Loucy (cell line): Measurements from ENCODE around the gene SLC25A17.
A peak's percentile ranks its signal among the peaks of the same experiment; 100 is the strongest.

Experiments
- H2AFZ ChIP-seq: fragments of 200-600 bp; sonication (generic); 2 replicates; pipeline ENCODE4 v1.6.0; 2016; ENCODE audit warnings: antibody characterized with exemption, mild to moderate bottlenecking, low read length, moderate library complexity
- H3F3A ChIP-seq: fragments of 200-600 bp; 2 replicates; pipeline ENCODE4 v1.6.0; 2016; ENCODE audit warnings: antibody characterized with exemption, low read depth, mild to moderate bottlenecking
- H3K27me3 ChIP-seq: fragments of 200-600 bp; sonication (generic); 2 replicates; pipeline ENCODE4 v1.6.1; 2014; ENCODE audit warnings: low read length, mild to moderate bottlenecking; ENCODE audit not compliant: insufficient read depth, poor library complexity, severe bottlenecking
- H3K36me3 ChIP-seq: fragments of 200-600 bp; sonication (generic); 2 replicates; pipeline ENCODE4 v1.6.1; 2016; ENCODE audit warnings: low read length; ENCODE audit not compliant: insufficient read depth
- H3K4me1 ChIP-seq: fragments of 200-600 bp; sonication (generic); 2 replicates; pipeline ENCODE4 v1.5.1; 2014; ENCODE audit warnings: low read length, mild to moderate bottlenecking; ENCODE audit not compliant: insufficient read depth, poor library complexity, severe bottlenecking
- H3K4me2 ChIP-seq: fragments of 200-600 bp; sonication (generic); 2 replicates; pipeline ENCODE4 v1.6.0; 2014; ENCODE audit warnings: antibody characterized with exemption, low read length, low read depth, mild to moderate bottlenecking; ENCODE audit not compliant: poor library complexity, severe bottlenecking
- H3K4me3 ChIP-seq: fragments of 200-600 bp; sonication (generic); 2 replicates; pipeline ENCODE4 v1.5.1; 2014; ENCODE audit warnings: low read length, mild to moderate bottlenecking, mixed read lengths; ENCODE audit not compliant: poor library complexity, severe bottlenecking
- H3K79me2 ChIP-seq: fragments of 200-600 bp; sonication (generic); 2 replicates; pipeline ENCODE4 v1.6.1; 2014; ENCODE audit warnings: low read length; ENCODE audit not compliant: insufficient read depth
- H3K9ac ChIP-seq: fragments of 200-600 bp; sonication (generic); 2 replicates; pipeline ENCODE4 v1.6.0; 2014; ENCODE audit warnings: mild to moderate bottlenecking, low read depth, low read length, moderate library complexity; ENCODE audit not compliant: poor library complexity, severe bottlenecking
- H3K9me2 ChIP-seq: fragments of 200-600 bp; sonication (generic); replicated peaks from 2 replicates; pipeline ENCODE4 v1.6.1; 2016; ENCODE audit warnings: low read depth, low read length, mixed read lengths
- H3K9me3 ChIP-seq: fragments of 200-600 bp; sonication (generic); 2 replicates; pipeline ENCODE4 v1.6.1; 2014; ENCODE audit warnings: mild to moderate bottlenecking, antibody characterized with exemption, low read length, low read depth; ENCODE audit not compliant: insufficient read depth
- H4K20me1 ChIP-seq: fragments of 200-600 bp; sonication (generic); 2 replicates; pipeline ENCODE4 v1.6.0; 2014; ENCODE audit warnings: antibody characterized with exemption, low read length, mild to moderate bottlenecking; ENCODE audit not compliant: insufficient read depth, poor library complexity, severe bottlenecking
- CTCF ChIP-seq: fragments of 200-600 bp; sonication (generic); conservative IDR thresholded peaks from 2 replicates; pipeline ENCODE4 v1.5.1; 2014; ENCODE audit warnings: mild to moderate bottlenecking, antibody characterized with exemption, low read length
- EZH2phosphoT487 ChIP-seq: fragments of 200-600 bp; IDR thresholded peaks from 2 replicates; pipeline ENCODE4 v1.6.1; 2018; ENCODE audit warnings: antibody characterized with exemption, mild to moderate bottlenecking, moderate library complexity, borderline replicate concordance

Gene SLC25A17

GRCh38 chr22:40855979-40856512, 36.9 kb upstream of the SLC25A17 start:
- H3F3A ChIP-seq = 0 out of 2 replicates have a peak, but pooled peaks cover 2% of the 10 kb centered on the region

GRCh38 chr22:40855071-40855978, 36.2 kb upstream of the SLC25A17 start:
- H3K9me3 ChIP-seq = no peaks in the 10 kb centered on the region
- peaks cover 1% of the 10 kb centered on the region; the same call in 1 of the 2 replicates for H3K36me3 ChIP-seq
- H4K20me1 ChIP-seq = peaks cover 57% of the 10 kb centered on the region
- H3K4me1 ChIP-seq = peaks cover 61% of the 10 kb centered on the region
- no peaks in the 10 kb centered on the region for H3K9me2 ChIP-seq
- 0 out of 2 replicates have a peak, but pooled peaks cover 2% of the 10 kb centered on the region for H3F3A ChIP-seq
- peak overlapping the region; percentile 92 for H3K4me2 ChIP-seq
- H2AFZ ChIP-seq = no peak overlapping the region
- H3K4me3 ChIP-seq = peak overlapping the region; percentile 99
- H3K79me2 ChIP-seq = peaks cover 90% of the 10 kb centered on the region
- no peaks in the 10 kb centered on the region for H3K27me3 ChIP-seq
- H3K9ac ChIP-seq = peak overlapping the region; percentile 95
- TF ChIP-seq CTCF (no peak), EZH2phosphoT487 (no peak)

More at GRCh38 chr22:40855979-40856512, 36.9 kb upstream of the SLC25A17 start:
- Histone ChIP-seq H3K9me3 (no peaks in the 10 kb centered on the region), H2AFZ (peak overlapping the region; percentile 93), H3K79me2 (peaks cover 88% of the 10 kb centered on the region), H3K4me1 (peaks cover 58% of the 10 kb centered on the region), H3K36me3 (no peaks in the 10 kb centered on the region), H3K27me3 (no peaks in the 10 kb centered on the region), H3K4me3 (peak overlapping the region; percentile 99), H3K4me2 (peak overlapping the region; percentile 92), H3K9ac (peak overlapping the region; percentile 95), H3K9me2 (no peaks in the 10 kb centered on the region), H4K20me1 (peaks cover 54% of the 10 kb centered on the region)
- no peak for TF ChIP-seq CTCF
- no peak for TF ChIP-seq EZH2phosphoT487

GRCh38 chr22:40853961-40854360, 34.8 kb upstream of the SLC25A17 start:
- Histone ChIP-seq H3K36me3 (peaks cover 7% of the 10 kb centered on the region; the same call in 1 of the 2 replicates), H3K27me3 (no peaks in the 10 kb centered on the region), H3F3A (0 out of 2 replicates have a peak, but pooled peaks cover 2% of the 10 kb centered on the region), H3K79me2 (peaks cover 95% of the 10 kb centered on the region), H2AFZ (no peak overlapping the region), H3K4me3 (peak overlapping the region; percentile 99), H3K9me2 (no peaks in the 10 kb centered on the region), H3K4me1 (peaks cover 60% of the 10 kb centered on the region), H3K4me2 (peak overlapping the region; percentile 92), H3K9ac (peak overlapping the region; percentile 95), H3K9me3 (no peaks in the 10 kb centered on the region), H4K20me1 (peaks cover 57% of the 10 kb centered on the region)
- TF ChIP-seq EZH2phosphoT487 (no peak), CTCF (no peak)
